ENCODE data around the gene ZSWIM7. TPM values are rescaled to one million over a fixed set of nuclear protein-coding genes. Genes with fewer than 3 reads are reported as not detected.

ZSWIM7 gene
- polyA plus RNA-seq, 3 donors = 43.1 to 70.1 (median 67.1) TPM

DNA sequence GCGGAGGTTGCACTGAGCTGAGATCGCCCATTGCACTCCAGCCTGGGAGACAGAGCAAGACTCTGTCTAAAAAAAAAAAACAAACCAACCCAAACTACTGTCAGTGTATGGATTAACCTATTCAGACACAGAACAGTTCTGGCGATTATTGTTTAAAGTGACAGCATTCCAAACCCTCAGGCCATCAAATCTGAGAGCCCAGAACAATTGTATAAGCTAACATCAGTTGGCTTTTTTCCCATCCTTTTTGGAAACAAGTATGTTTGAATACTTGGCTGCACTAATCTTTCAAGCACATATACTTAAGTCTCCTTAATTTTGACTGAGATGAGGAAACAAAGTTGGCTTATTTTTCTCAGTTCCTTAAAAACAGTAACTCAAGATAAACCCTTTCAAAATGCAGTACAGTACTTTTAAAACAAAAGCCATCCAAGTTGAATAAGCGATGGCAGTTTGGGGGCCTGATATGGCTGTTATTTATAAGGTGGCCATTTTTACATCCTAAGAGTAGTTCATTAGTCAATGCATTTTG, 1.4 kb downstream of the ZSWIM7 start:
- Mint-ChIP-seq H3K9me3 (peaks cover 0 to 5% (median 0%) of the 10 kb centered on the region in 7 donors), H3K4me3 (peak overlapping the region; percentile 88 to 97), H3K36me3 (peaks cover 25 to 32% of the 10 kb centered on the region in 2 donors), H3K27ac (peak overlapping the region; percentile 98 to 99 (median 99)), H3K4me1 (peaks cover 71% of the 10 kb centered on the region), H3K27me3 (ENCODE audit: low read depth in 3 of 3) (peaks cover 0 to 3% (median 2%) of the 10 kb centered on the region in 3 donors)
- Histone ChIP-seq H3K4me3 (replicated peaks in 1 of 3; ENCODE audit: low read depth in 2 of 3, low read length in 3 of 3) (peak overlapping the region in 1 of 3 experiments; percentile 78), H3K9me3 (replicated peaks in 1 of 2; ENCODE audit: control insufficient read depth in 1 of 2, insufficient read depth in 1 of 2, low read length in 2 of 2) (no peaks in the 10 kb centered on the region), H3K27me3 (ENCODE audit: control insufficient read depth in 2 of 2, insufficient read depth in 2 of 2, low read length in 2 of 2) (no peaks in the 10 kb centered on the region), H3K79me2 (ENCODE audit: insufficient read depth, low read length) (peaks cover 56% of the 10 kb centered on the region), H3K4me1 (ENCODE audit: control insufficient read depth in 1 of 2, insufficient read depth in 2 of 2, low read length in 2 of 2) (peaks cover 71 to 73% of the 10 kb centered on the region in 2 donors), H3K27ac (ENCODE audit: low read depth in 1 of 2, low read length in 2 of 2) (peak overlapping the region; percentile 76 to 98), H3K9ac (ENCODE audit: insufficient read depth, low read length, poor library complexity, severe bottlenecking) (no peak overlapping the region), H3K4me2 (replicated peaks; ENCODE audit: extremely low read depth, low read length, poor library complexity, severe bottlenecking) (peak overlapping the region; percentile 91), H2AFZ (ENCODE audit: insufficient read depth, low read depth, low read length, poor library complexity, severe bottlenecking) (no peak overlapping the region), H3K36me3 (replicated peaks in 1 of 2; ENCODE audit: control insufficient read depth in 1 of 2, insufficient read depth in 2 of 2, low read length in 2 of 2) (peaks cover 12 to 16% of the 10 kb centered on the region in 2 donors), H4K20me1 (ENCODE audit: insufficient read depth, low read length) (peaks cover 18% of the 10 kb centered on the region)
- TF ChIP-seq, protein P1, sequence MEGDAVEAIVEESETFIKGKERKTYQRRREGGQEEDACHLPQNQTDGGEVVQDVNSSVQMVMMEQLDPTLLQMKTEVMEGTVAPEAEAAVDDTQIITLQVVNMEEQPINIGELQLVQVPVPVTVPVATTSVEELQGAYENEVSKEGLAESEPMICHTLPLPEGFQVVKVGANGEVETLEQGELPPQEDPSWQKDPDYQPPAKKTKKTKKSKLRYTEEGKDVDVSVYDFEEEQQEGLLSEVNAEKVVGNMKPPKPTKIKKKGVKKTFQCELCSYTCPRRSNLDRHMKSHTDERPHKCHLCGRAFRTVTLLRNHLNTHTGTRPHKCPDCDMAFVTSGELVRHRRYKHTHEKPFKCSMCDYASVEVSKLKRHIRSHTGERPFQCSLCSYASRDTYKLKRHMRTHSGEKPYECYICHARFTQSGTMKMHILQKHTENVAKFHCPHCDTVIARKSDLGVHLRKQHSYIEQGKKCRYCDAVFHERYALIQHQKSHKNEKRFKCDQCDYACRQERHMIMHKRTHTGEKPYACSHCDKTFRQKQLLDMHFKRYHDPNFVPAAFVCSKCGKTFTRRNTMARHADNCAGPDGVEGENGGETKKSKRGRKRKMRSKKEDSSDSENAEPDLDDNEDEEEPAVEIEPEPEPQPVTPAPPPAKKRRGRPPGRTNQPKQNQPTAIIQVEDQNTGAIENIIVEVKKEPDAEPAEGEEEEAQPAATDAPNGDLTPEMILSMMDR (IDR thresholded peaks at IDR 0.05) = no peak
- intact Hi-C loops (cut with micrococcal nuclease) = loop anchor here (2.0 to 5.0 kb wide), 7 partner anchors 46 to 736 kb away; partner anchors contain the start of gene ADORA2B (in 1 of the 2)
- peak in 2 of 3 donors; percentile 52 to 61 for DNase-seq
- 80% methylated on average over 1 of the region's 4 CpGs for WGBS (ENCODE audit: insufficient coverage)

DNA sequence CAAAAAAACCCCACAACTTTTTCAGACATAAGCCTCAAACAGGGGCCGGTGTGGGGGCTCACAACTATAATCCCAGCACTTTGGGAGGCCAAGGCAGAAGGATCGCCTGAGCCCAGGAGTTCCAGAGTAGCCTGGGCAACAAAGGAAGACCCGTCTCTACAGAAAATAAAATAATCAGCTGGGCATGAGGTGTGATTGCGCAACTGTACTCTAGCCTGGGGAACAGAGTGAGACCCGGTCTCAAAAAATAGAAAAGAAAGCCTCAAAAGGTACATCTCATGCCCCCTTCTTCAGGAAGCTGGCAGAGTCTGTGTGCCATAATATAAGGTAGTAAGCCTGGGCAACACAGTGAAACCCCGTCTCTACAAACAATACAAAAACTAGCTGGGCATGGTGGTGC, 3.2 kb downstream of the ZSWIM7 start:
- Histone ChIP-seq H3K9ac (ENCODE audit: insufficient read depth, low read length, poor library complexity, severe bottlenecking) (no peak overlapping the region), H2AFZ (ENCODE audit: insufficient read depth, low read depth, low read length, poor library complexity, severe bottlenecking) (no peak overlapping the region), H3K27ac (ENCODE audit: low read depth in 1 of 2, low read length in 2 of 2) (peak overlapping the region in 1 of 2 donors; percentile 98), H3K36me3 (replicated peaks in 1 of 2; ENCODE audit: control insufficient read depth in 1 of 2, insufficient read depth in 2 of 2, low read length in 2 of 2) (peaks cover 6 to 16% of the 10 kb centered on the region in 2 donors), H3K27me3 (ENCODE audit: control insufficient read depth in 2 of 2, insufficient read depth in 2 of 2, low read length in 2 of 2) (no peaks in the 10 kb centered on the region), H3K4me1 (ENCODE audit: control insufficient read depth in 1 of 2, insufficient read depth in 2 of 2, low read length in 2 of 2) (peaks cover 69 to 70% of the 10 kb centered on the region in 2 donors), H3K79me2 (ENCODE audit: insufficient read depth, low read length) (peaks cover 45% of the 10 kb centered on the region), H3K4me2 (replicated peaks; ENCODE audit: extremely low read depth, low read length, poor library complexity, severe bottlenecking) (no peak overlapping the region), H4K20me1 (ENCODE audit: insufficient read depth, low read length) (peaks cover 14% of the 10 kb centered on the region), H3K4me3 (replicated peaks in 1 of 3; ENCODE audit: low read depth in 2 of 3, low read length in 3 of 3) (no peak overlapping the region), H3K9me3 (replicated peaks in 1 of 2; ENCODE audit: control insufficient read depth in 1 of 2, insufficient read depth in 1 of 2, low read length in 2 of 2) (no peaks in the 10 kb centered on the region)
- H3K27ac Mint-ChIP-seq = peak overlapping the region in 6 of 7 donors; percentile 25 to 98 (median 78)
- peaks cover 64% of the 10 kb centered on the region for H3K4me1 Mint-ChIP-seq
- intact Hi-C loops (cut with micrococcal nuclease) = loop anchor here (5.0 kb wide), 5 partner anchors 44 to 734 kb away; partner anchors contain the start of gene ADORA2B (in 1 of the 2)
- H3K4me3 Mint-ChIP-seq = no peak overlapping the region
- no peak for DNase-seq
- H3K9me3 Mint-ChIP-seq = peaks cover 0 to 3% (median 0%) of the 10 kb centered on the region in 7 donors
- TF ChIP-seq, protein P1 (IDR thresholded peaks at IDR 0.05) = no peak
- WGBS (ENCODE audit: insufficient coverage) = 91% methylated on average over 2 of the region's 6 CpGs
- peaks cover 0 to 3% (median 2%) of the 10 kb centered on the region in 3 donors for H3K27me3 Mint-ChIP-seq (ENCODE audit: low read depth in 3 of 3)
- peaks cover 11 to 31% of the 10 kb centered on the region in 2 donors for H3K36me3 Mint-ChIP-seq
